ENCODE results near the gene IMMP2L. TPM values are rescaled to one million over a fixed set of nuclear protein-coding genes. Genes with fewer than 3 reads are reported as not detected.

Gene IMMP2L
- total RNA-seq, 2 experiments from 2014 or later = 8.9 to 18.7 TPM

- no peak overlapping the region for H3K4me3 Mint-ChIP-seq
- no peak overlapping the region for H3K4me3 ChIP-seq (ENCODE audit: low read length)
- no peak overlapping the region for H3K27ac Mint-ChIP-seq
- H3K27me3 Mint-ChIP-seq = no peaks in the 10 kb centered on the region
- intact Hi-C loops (cut with DNase I, micrococcal nuclease) = no loop called here
- no peak overlapping the region for H3K27ac ChIP-seq (ENCODE audit: low read depth in 1 of 2, low read length in 2 of 2)
- H3K9me3 ChIP-seq (ENCODE audit: control insufficient read depth in 1 of 2, insufficient read depth in 1 of 2, low read length in 2 of 2) = no peaks in the 10 kb centered on the region
- no peak for ATAC-seq (ENCODE audit: poor library complexity)
- ChIA-PET CTCF (no interaction called here), POLR2A (no interaction called here)
- DNase-seq = no peak
- no peaks in the 10 kb centered on the region for H3K27me3 ChIP-seq (ENCODE audit: control insufficient read depth in 1 of 2, insufficient read depth in 2 of 2, low read length in 2 of 2)
- no peaks in the 10 kb centered on the region for H3K36me3 ChIP-seq (ENCODE audit: insufficient read depth, low read length)
- no peaks in the 10 kb centered on the region for H3K4me1 Mint-ChIP-seq (ENCODE audit: low read depth)
- no peaks in the 10 kb centered on the region for H3K36me3 Mint-ChIP-seq (ENCODE audit: low read depth)
- H3K9me3 Mint-ChIP-seq = no peaks in the 10 kb centered on the region
- TF ChIP-seq CTCF (IDR thresholded peaks at IDR 0.05) = no peak
- H3K4me1 ChIP-seq (ENCODE audit: insufficient read depth, low read length) = no peaks in the 10 kb centered on the region
Observed at GRCh38 chr7:110779339-110779738, 783.0 kb downstream of the IMMP2L start.

GRCh38 chr7:110775046-110775445 lies 787.2 kb downstream of the IMMP2L start:
- no peaks in the 10 kb centered on the region for H3K9me3 Mint-ChIP-seq
- Histone ChIP-seq H3K4me1 (ENCODE audit: insufficient read depth, low read length) (no peaks in the 10 kb centered on the region), H3K27ac (ENCODE audit: low read depth in 1 of 2, low read length in 2 of 2) (no peak overlapping the region), H3K36me3 (ENCODE audit: insufficient read depth, low read length) (no peaks in the 10 kb centered on the region), H3K4me3 (ENCODE audit: low read length) (no peak overlapping the region), H3K27me3 (ENCODE audit: control insufficient read depth in 1 of 2, insufficient read depth in 2 of 2, low read length in 2 of 2) (no peaks in the 10 kb centered on the region), H3K9me3 (ENCODE audit: control insufficient read depth in 1 of 2, insufficient read depth in 1 of 2, low read length in 2 of 2) (no peaks in the 10 kb centered on the region)
- POLR2A ChIA-PET = no interaction called here
- CTCF ChIA-PET = no interaction called here
- intact Hi-C loops (cut with DNase I, micrococcal nuclease) = no loop called here
- H3K27me3 Mint-ChIP-seq = no peaks in the 10 kb centered on the region
- no peak for TF ChIP-seq CTCF (IDR thresholded peaks at IDR 0.05)
- no peak overlapping the region for H3K4me3 Mint-ChIP-seq
- no peak for DNase-seq
- no peak overlapping the region for H3K27ac Mint-ChIP-seq
- no peak for ATAC-seq (ENCODE audit: poor library complexity)
- H3K36me3 Mint-ChIP-seq (ENCODE audit: low read depth) = no peaks in the 10 kb centered on the region
- no peaks in the 10 kb centered on the region for H3K4me1 Mint-ChIP-seq (ENCODE audit: low read depth)

GRCh38 chr7:110774071-110774470 lies 788.2 kb downstream of the IMMP2L start:
- TF ChIP-seq CTCF (IDR thresholded peaks at IDR 0.05) = no peak
- H3K27ac ChIP-seq (ENCODE audit: low read depth in 1 of 2, low read length in 2 of 2) = no peak overlapping the region
- no peaks in the 10 kb centered on the region for H3K9me3 ChIP-seq (ENCODE audit: control insufficient read depth in 1 of 2, insufficient read depth in 1 of 2, low read length in 2 of 2)
- Mint-ChIP-seq H3K4me3 (no peak overlapping the region), H3K27ac (no peak overlapping the region), H3K9me3 (no peaks in the 10 kb centered on the region), H3K4me1 (ENCODE audit: low read depth) (no peaks in the 10 kb centered on the region), H3K36me3 (ENCODE audit: low read depth) (no peaks in the 10 kb centered on the region), H3K27me3 (no peaks in the 10 kb centered on the region)
- H3K4me1 ChIP-seq (ENCODE audit: insufficient read depth, low read length) = no peaks in the 10 kb centered on the region
- ChIA-PET CTCF (interaction anchor here (1.3 kb wide), 1 partner anchor 17 kb away, joined by 3 read pairs; no protein-coding TSS in a partner anchor), POLR2A (no interaction called here)
- H3K27me3 ChIP-seq (ENCODE audit: control insufficient read depth in 1 of 2, insufficient read depth in 2 of 2, low read length in 2 of 2) = no peaks in the 10 kb centered on the region
- no peak for DNase-seq
- ATAC-seq (ENCODE audit: poor library complexity) = no peak
- no peak overlapping the region for H3K4me3 ChIP-seq (ENCODE audit: low read length)
- no peaks in the 10 kb centered on the region for H3K36me3 ChIP-seq (ENCODE audit: insufficient read depth, low read length)
- intact Hi-C loops (cut with DNase I, micrococcal nuclease) = no loop called here
